G401.6 (cell line): ENCODE results near the gene C16orf82.

Experiments used
- FAIRE-seq: peaks from 2 replicates; lab custom pipeline; 2012; peaks lifted over from hg19 to GRCh38; lab: Jason Lieb, UNC

The C16orf82 gene

DNA sequence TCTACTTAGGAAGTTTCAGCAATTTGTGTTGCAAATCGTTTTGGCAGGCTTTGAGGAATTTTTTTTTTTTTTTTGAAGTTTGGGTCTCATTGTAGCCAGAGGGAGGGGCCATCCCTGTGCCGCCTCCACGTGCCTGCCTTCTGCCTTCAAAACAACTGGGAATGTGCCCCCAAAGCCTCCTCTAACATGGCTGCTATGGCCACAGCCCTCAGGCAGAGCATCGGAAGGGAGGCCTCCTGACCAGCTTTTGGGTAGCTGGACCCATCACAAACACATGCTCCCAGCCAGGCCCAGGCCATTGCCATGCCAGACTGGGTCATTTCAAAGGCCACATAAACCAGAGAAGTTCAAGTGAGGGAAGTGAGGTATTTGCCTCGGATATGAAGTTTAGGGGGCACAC, 21.5 kb downstream of the C16orf82 start:
- FAIRE-seq: no peak

GRCh38 chr16:27096375-27096774, 29.6 kb downstream of the C16orf82 start:
- no peak for FAIRE-seq

DNA sequence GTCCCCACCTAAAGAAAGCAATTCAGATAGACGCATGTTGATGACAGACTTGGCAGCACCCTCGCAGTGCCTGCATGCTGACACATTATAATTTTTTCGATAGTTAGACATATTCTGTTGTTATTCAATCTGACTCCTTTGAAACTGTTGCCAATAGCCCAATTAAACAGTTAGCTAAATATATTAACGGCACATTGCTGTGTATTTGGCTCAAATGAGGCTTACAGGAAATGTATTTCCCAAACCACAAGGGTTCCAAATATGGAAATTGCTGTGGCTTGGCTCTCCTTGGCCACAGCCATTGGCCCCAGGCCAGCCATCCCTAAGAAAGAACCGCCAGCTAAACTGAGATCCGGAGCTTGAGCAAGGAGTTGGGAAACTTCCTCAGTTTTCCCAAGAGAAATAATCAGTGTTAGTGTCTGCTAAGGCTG, 31.1 kb downstream of the C16orf82 start:
- FAIRE-seq: no peak

DNA sequence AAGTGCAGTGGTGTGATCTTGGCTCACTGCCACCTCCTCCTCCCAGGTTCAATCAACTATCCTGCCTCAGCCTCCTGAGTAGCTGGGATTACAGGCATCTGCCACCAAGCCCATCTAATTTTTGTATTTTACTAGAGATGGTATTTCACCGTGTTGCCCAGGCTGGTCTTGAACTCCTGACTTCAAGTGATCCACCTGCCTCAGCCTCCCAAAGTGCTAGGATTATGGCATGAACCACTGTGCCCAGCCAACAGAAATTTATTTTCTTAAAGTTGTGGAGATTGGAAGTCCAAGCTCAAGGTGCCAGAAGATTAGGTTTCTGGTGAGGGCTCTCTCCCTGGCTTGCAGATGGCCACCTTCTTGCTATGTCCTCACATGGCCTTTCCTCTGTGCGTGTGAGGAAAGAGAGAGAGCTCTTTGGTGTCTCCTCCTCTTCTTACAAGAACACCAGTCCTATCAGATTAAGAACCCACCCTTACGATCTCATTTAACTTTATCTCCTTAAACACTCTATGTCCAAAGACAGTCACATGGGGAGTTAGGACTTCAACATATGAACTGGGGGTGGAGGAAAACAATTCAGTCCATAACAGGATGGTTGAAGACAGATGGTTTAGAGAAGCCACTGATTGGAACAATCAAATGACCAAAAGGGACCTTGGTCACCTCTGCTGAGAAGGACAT, 31.8 kb downstream of the C16orf82 start:
- no peak for FAIRE-seq

DNA sequence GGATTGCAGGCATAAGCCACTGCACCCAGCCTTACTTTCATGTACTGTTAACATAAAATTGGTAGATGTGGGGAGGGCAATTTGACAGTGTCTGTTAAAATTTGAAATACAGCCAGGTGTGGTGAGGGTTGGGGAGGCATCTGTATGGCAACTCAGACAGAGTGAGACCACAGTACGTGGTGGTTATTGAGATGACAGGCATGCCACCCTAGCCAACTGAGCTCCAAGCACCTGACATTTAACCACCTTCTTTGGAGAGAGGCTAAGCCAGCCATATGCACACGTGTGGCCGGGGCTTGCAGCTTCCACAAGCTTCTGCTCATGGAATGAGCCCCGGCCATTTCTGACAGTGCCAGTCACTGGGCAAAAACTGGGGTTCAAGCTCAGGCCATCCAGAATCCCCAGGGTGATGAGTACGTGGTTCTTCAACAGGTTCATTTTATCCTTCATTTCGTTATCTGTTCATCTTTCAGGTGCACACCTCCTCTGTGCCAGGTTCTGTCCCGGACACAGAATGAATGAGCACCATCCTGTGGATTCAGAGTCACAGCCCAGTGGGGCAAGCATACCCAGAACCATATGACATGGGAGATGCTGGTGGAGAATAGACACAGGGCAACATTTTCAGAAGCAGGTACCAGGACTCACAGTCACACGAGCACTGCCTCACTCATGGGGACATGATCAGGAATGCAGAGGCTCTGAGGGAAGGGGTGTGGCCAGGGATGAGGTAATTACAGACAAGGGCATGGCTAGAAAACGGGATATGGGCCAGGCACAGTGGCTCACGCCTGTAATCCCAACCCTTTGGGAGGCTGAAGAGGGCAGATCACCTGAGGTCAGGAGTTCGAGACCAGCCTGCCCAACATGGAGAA, 36.2 kb downstream of the C16orf82 start:
- FAIRE-seq: no peak

- FAIRE-seq: no peak
These were observed 37.2 kb downstream of the C16orf82 start for GRCh38 chr16:27103954-27104353.

DNA sequence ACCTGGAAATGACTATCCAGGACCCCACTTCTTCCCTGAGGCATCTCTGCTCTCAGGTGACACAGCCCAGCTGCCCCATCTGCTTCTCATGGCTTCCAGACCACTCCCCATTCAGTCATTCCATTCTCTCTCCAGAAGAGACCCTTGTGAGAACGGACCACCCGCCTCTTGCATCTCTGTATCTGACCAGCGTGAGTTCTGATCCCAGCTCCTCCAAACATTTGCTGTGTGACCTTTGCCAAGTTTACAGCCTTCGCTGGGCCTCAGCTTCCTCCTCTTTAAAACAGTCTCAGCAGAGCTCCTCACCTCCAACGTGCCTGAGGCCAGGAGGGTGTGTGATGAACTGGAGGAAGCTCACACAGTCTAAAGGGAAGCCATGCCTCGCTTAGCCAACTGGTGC, 39.6 kb downstream of the C16orf82 start:
- FAIRE-seq: no peak

DNA sequence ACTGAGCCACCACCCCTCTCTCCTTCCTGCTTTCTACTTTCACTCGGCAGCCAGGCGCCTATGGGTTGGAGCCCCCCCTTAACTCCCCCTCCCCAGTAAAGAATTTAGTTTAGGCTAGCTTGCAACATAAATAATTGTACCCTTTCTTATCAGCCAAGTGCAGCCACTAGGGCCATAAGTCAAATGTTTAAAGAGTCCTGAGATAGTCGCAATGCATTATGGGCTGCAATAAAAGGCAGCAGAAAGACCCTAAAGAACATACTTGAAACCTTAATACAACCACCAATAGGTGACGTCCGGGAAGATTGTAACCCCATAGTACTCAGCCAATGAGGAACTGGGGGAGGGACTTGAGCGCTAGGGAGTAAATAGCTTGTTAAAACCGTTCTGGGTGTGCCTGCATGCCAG, 40.5 kb downstream of the C16orf82 start:
- FAIRE-seq: no peak

GRCh38 chr16:27108051-27108770, 41.5 kb downstream of the C16orf82 start:
- no peak for FAIRE-seq

GRCh38 chr16:27108826-27109665, 42.3 kb downstream of the C16orf82 start:
- FAIRE-seq: no peak

- no peak for FAIRE-seq
These were observed 43.2 kb downstream of the C16orf82 start for GRCh38 chr16:27109666-27110523.

DNA sequence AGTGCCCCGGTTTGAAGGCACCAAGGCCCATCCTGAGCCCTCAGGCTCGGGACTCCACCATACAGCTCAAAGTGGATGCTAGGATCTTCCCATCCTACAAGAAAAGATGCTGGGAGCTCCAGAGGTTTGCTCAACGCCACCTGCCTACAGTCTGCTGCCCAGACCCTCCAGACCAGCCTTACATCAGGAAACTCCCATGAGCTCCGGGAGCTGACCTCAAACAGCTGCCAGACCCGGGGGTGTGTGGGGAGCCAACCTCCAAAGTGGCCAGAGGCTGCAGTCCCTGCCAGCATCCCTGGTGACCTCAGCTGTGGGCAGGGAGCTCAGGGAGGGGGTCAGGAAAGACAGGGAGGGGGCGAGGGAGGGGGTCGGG, 43.8 kb downstream of the C16orf82 start:
- no peak for FAIRE-seq

DNA sequence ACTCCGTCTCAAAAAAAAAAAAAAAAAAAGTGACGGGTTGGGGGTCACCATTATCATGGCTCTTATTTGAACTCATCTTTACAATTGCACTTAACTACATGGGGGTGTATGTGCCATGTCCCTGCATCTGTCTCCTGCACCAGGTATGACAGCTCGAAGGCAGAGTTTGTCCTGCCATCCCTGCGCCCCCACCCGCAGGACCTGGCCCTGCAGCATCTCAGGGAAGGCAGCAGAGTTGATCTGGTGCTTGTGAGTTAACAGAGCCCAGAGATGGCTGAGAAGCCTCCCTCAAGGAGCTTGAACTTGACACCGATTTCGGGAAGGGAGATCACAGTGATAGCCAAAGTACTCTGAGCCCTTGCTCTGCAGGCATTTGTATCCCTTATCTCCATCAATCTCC, 44.8 kb downstream of the C16orf82 start:
- FAIRE-seq: no peak

GRCh38 chr16:27112093-27112811, 45.5 kb downstream of the C16orf82 start:
- no peak for FAIRE-seq

GRCh38 chr16:27113341-27113841, 46.7 kb downstream of the C16orf82 start:
- FAIRE-seq: no peak

GRCh38 chr16:27114006-27114405, 47.3 kb downstream of the C16orf82 start:
- no peak for FAIRE-seq

DNA sequence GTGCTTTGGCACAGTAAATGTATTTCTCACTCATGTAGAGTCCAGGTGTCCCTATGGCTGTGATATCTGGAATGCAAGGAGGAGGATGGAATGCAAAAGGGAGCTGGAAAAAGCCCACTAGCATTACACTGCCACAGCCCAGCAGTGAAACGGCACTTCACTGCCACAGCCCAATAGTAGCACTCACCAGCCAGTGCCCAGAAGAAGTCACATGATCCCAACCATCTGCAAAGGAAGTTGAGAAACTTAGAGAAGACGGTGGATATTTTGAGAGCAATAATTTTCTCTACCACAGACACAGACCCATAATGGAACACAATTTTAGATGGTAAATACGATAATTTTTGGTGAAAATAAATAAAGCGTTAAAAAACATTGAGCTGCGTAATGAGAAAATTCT, 51.8 kb downstream of the C16orf82 start:
- no peak for FAIRE-seq
